ENCODE results near the gene EIF3B.
A peak's percentile ranks its signal among the peaks of the same experiment; 100 is the strongest.
"Not testable (repeated sequence)": the region's sequence is repeated elsewhere in the genome, so short reads cannot be mapped to it uniquely, and the experiment has no call there.

Gene EIF3B

DNA sequence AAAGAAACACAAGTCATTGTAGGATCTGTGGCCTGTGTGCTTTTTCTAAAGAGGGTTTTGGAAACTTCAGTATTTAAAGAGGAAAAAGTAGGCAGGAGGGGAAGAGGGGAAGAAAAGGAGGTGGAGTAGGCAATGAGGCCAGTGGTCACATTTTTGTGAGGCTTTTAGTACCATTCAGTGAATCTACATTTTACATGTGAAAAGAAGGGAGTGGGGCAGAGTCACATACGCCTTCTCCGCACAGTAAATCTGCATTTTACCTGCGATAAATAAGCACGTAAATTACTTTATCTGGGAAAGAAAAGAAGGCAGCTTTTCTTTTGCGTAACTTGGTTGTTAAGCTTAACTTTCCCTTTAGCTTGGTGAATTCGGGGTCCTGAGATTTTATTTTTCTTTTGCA lies 62.0 kb downstream of the EIF3B start:
- peaks cover 15% of the 10 kb centered on the region for H3K36me3 Mint-ChIP-seq (ENCODE audit: low read depth)
- peaks cover 23% of the 10 kb centered on the region for H3K4me1 Mint-ChIP-seq
- TF ChIP-seq, protein P1, sequence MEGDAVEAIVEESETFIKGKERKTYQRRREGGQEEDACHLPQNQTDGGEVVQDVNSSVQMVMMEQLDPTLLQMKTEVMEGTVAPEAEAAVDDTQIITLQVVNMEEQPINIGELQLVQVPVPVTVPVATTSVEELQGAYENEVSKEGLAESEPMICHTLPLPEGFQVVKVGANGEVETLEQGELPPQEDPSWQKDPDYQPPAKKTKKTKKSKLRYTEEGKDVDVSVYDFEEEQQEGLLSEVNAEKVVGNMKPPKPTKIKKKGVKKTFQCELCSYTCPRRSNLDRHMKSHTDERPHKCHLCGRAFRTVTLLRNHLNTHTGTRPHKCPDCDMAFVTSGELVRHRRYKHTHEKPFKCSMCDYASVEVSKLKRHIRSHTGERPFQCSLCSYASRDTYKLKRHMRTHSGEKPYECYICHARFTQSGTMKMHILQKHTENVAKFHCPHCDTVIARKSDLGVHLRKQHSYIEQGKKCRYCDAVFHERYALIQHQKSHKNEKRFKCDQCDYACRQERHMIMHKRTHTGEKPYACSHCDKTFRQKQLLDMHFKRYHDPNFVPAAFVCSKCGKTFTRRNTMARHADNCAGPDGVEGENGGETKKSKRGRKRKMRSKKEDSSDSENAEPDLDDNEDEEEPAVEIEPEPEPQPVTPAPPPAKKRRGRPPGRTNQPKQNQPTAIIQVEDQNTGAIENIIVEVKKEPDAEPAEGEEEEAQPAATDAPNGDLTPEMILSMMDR (IDR thresholded peaks at IDR 0.05), result no peak
- H3K27me3 Mint-ChIP-seq (ENCODE audit: low read depth, poor library complexity), result no peaks in the 10 kb centered on the region
- no peak overlapping the region for H3K4me3 Mint-ChIP-seq
- peak overlapping the region; percentile 8 for H3K27ac Mint-ChIP-seq
- no peaks in the 10 kb centered on the region for H3K9me3 Mint-ChIP-seq
- DNase-seq, result no peak

DNA sequence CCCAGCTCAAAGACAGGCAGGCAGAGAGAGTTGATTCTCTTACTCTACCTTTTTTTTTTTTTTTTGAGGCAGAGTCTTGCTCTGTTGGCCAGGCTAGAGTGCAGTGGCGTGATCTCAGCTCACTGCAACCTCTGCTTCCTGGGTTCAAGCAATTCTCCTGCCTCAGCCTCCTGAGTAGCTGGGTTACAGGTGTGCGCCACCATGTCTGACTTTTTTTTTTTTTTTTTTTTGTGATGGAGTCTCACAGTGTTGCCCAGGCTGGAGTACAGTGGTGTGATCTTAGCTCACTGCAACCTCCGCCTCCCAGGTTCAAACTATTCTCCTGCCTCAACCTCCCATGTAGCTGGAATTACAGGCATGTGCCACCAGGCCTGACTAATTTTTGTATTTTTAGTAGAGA lies 62.6 kb downstream of the EIF3B start:
- not testable (repeated sequence) for H3K27me3 Mint-ChIP-seq (ENCODE audit: low read depth, poor library complexity)

DNA sequence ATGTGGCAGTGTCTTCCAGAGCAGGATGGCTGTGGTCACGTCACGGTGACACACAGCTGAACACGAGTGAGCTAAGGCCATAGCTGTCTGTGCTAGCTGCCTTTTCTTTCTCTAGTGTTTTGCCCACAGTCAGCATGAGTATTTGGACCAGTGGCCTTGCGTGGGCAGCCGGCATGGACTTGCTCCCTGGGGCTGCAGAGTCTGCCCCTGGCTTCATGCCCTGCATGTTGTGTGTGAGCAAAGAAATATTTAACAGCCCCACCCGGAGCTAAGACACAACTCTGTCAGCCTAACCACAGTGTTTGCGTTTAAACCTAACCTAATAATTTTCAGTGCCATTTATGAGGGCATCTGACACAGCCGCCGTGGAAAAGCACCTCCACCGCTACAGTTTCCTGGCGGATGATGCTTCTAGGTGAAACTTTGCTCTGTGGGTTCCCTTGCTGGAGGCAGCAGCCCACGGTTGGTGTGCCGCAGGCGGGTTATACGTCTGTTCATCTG lies 63.4 kb downstream of the EIF3B start:
- no peak for DNase-seq
- Mint-ChIP-seq H3K4me3 (no peak overlapping the region), H3K27ac (no peak overlapping the region), H3K4me1 (peaks cover 10% of the 10 kb centered on the region), H3K9me3 (no peaks in the 10 kb centered on the region), H3K36me3 (ENCODE audit: low read depth) (peaks cover 15% of the 10 kb centered on the region), H3K27me3 (ENCODE audit: low read depth, poor library complexity) (no peaks in the 10 kb centered on the region)
- TF ChIP-seq, protein P1 (IDR thresholded peaks at IDR 0.05), result no peak

More for the DNA sequence above, 62.6 kb downstream of the EIF3B start:
- H3K27ac Mint-ChIP-seq, H3K4me3 Mint-ChIP-seq, H3K9me3 Mint-ChIP-seq, DNase-seq: not testable (repeated sequence)
- Mint-ChIP-seq H3K36me3 (ENCODE audit: low read depth) (peaks cover 15% of the 10 kb centered on the region), H3K4me1 (peaks cover 18% of the 10 kb centered on the region)

DNA sequence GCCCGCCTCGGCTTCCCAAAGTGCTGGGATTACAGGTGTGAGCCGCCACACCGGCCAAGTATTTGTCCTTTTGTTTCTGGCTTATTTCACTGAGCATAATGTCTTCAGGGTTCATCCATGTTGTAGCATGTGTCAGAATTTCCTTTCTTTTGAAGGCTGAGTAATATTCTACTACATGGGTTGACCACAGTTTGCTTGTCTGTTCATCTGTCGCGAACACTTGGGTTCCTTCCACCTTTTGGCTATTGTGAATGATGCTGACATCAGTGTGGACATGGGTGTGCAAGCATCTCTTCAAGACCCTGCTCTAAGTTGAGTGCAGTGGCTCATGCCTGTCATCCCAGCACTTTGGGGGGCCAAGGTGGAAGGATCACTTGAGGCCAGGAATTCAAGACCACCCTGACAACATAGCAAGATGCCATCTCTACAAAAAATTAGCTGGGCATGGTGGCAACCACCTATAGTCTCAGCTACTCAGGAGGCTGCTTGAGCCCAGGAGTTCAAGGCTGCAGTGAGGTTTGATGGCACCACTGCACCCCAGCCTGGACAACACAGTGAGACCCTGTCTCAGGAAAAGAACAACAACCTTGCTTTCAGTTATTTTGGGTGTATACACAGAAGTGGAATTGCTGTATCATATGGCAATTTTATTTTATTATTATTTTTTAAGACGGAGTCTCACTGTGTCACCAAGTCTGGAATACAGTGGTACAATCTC lies 65.7 kb downstream of the EIF3B start:
- Mint-ChIP-seq H3K9me3 (no peaks in the 10 kb centered on the region), H3K27ac (no peak overlapping the region), H3K36me3 (ENCODE audit: low read depth) (peaks cover 10% of the 10 kb centered on the region), H3K4me3 (no peak overlapping the region), H3K27me3 (ENCODE audit: low read depth, poor library complexity) (no peaks in the 10 kb centered on the region), H3K4me1 (peaks cover 16% of the 10 kb centered on the region)
- DNase-seq, result no peak
- TF ChIP-seq, protein P1 (IDR thresholded peaks at IDR 0.05), result no peak

DNA sequence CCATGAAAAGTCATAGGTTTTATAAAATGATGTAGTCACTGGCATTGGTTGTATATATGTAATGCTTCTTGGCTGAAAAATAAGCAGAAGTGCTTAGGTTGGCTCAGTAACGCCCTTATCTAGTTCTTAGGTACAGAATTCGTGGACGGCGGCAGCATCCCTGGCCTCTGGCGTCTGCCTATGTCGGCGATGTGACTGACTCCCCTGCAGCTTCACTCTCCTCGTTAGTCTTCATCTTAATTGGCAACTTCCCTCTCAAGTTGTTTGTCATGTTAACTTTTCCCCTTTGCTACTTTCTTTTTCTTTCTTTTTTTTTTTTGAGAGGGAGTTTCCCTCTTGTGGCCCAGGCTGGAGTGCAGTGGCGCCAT lies 67.3 kb downstream of the EIF3B start:
- peak overlapping the region; percentile 86 for H3K27ac Mint-ChIP-seq
- TF ChIP-seq, protein P1 (IDR thresholded peaks at IDR 0.05), result no peak
- no peaks in the 10 kb centered on the region for H3K27me3 Mint-ChIP-seq (ENCODE audit: low read depth, poor library complexity)
- DNase-seq, result no peak
- H3K9me3 Mint-ChIP-seq, result peaks cover 1% of the 10 kb centered on the region
- H3K36me3 Mint-ChIP-seq (ENCODE audit: low read depth), result peaks cover 2% of the 10 kb centered on the region
- no peak overlapping the region for H3K4me3 Mint-ChIP-seq
- H3K4me1 Mint-ChIP-seq, result peaks cover 21% of the 10 kb centered on the region

DNA sequence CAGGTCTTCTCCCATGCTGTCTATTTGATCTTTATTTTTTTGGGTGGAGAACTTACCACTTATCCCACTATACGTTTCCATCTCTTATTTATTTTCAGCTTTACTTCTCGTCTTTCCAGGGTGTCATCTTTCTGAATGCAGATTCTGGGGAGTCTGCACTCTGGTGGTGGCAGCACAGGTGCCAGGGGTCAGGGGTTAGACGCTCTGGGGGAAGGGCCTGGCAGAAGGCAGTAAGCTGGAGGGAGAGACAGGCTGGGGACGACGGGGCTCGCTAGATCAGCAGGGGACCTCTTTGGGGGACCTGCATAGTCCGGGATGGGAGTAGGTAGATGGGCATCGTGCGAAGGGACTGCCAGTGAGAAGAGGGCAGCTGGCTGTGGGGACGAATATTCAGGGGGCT lies 71.1 kb downstream of the EIF3B start:
- no peak for DNase-seq
- Mint-ChIP-seq H3K9me3 (peaks cover 34% of the 10 kb centered on the region), H3K4me1 (peaks cover 21% of the 10 kb centered on the region), H3K27ac (no peak overlapping the region), H3K27me3 (ENCODE audit: low read depth, poor library complexity) (peaks cover 2% of the 10 kb centered on the region), H3K4me3 (no peak overlapping the region), H3K36me3 (ENCODE audit: low read depth) (peaks cover 32% of the 10 kb centered on the region)
- TF ChIP-seq, protein P1 (IDR thresholded peaks at IDR 0.05), result no peak

Measured in nephron progenitor cell (in vitro differentiated cells).